DMS53 (cell line): ENCODE results near the gene LINS1.
"Not testable (repeated sequence)": the region's sequence is repeated elsewhere in the genome, so short reads cannot be mapped to it uniquely, and the experiment has no call there.

Experiments
- DNase-seq: peaks from one replicate; lab custom pipeline; 2025; lab: John Stamatoyannopoulos, UW

LINS1 gene

GRCh38 chr15:100601163-100601562 is 821 bp downstream of the LINS1 start:
- peak; percentile 6 for DNase-seq

- no peak for DNase-seq
These were observed 3.3 kb downstream of the LINS1 start for GRCh38 chr15:100598655-100599054.

- no peak for DNase-seq
These were observed 4.1 kb downstream of the LINS1 start for GRCh38 chr15:100597862-100598261.

GRCh38 chr15:100596792-100597191 is 5.2 kb downstream of the LINS1 start:
- no peak for DNase-seq

- DNase-seq, result no peak
These were observed 6.0 kb downstream of the LINS1 start for GRCh38 chr15:100595964-100596363.

GRCh38 chr15:100593431-100593830 is 8.6 kb downstream of the LINS1 start:
- no peak for DNase-seq

GRCh38 chr15:100592898-100593297 is 9.1 kb downstream of the LINS1 start:
- DNase-seq, result peak; percentile 2

GRCh38 chr15:100591835-100592234 is 10.1 kb downstream of the LINS1 start:
- no peak for DNase-seq

- not testable (repeated sequence) for DNase-seq
These were observed 10.8 kb downstream of the LINS1 start for GRCh38 chr15:100591163-100591562.

- peak; percentile 9 for DNase-seq
These were observed 13.2 kb downstream of the LINS1 start for GRCh38 chr15:100588638-100589242.

- DNase-seq, result no peak
These were observed 21.6 kb downstream of the LINS1 start for GRCh38 chr15:100580414-100580813.

GRCh38 chr15:100573526-100573925 is 28.5 kb downstream of the LINS1 start:
- DNase-seq, result no peak

GRCh38 chr15:100572362-100572983 is 29.5 kb downstream of the LINS1 start:
- peak; percentile 24 for DNase-seq

GRCh38 chr15:100571592-100572167 is 30.3 kb downstream of the LINS1 start:
- no peak for DNase-seq

GRCh38 chr15:100570735-100571313 is 31.2 kb downstream of the LINS1 start:
- no peak for DNase-seq

GRCh38 chr15:100570275-100570674 is 31.7 kb downstream of the LINS1 start:
- DNase-seq, result no peak

GRCh38 chr15:100569391-100569790 is 32.6 kb downstream of the LINS1 start:
- no peak for DNase-seq

GRCh38 chr15:100566850-100567628 is 34.9 kb downstream of the LINS1 start:
- no peak for DNase-seq

- DNase-seq, result no peak
These were observed 36.4 kb downstream of the LINS1 start for GRCh38 chr15:100565591-100565990.

GRCh38 chr15:100560323-100560722 is 41.7 kb downstream of the LINS1 start:
- no peak for DNase-seq

GRCh38 chr15:100559330-100559729 is 42.7 kb downstream of the LINS1 start:
- no peak for DNase-seq

GRCh38 chr15:100558771-100559254 is 43.2 kb downstream of the LINS1 start:
- no peak for DNase-seq
